ENCODE results near the gene CCDC73.

CCDC73 gene

DNA sequence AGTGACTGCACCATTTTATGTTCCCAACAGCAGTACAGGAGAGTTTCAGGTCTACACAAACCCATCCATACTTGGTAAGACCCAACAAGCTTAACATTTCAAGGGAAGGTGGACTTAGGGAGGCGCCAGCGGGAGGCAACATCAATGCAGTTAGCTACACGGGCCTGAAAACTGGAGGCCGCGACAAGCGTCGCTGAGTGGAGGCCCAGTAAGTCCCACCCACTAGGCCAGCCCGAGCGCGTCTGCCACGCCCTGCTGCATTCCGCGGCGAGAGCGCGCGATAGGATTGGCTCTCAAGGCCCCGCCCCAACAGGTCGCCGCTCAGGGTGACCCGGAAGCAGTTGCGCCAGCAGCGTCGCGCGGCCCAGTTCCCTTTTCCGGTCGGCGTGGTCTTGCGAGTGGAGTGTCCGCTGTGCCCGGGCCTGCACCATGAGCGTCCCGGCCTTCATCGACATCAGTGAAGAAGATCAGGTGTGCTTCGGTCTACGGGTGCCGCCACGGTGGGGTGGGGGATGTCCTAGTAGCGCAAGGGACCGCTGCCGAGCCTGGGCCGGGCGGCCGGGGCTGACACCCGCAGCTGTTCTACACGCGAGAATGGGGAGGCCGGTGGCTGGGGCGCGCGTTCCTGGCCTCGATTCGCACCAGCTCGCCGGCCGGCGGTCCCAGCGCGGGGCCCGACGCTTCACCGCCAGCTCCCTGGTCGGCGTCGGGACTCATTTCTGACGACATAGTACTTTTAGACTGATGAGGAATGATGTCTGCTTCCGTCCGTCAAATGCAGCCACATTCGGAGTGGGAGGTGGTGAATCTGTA, 210.8 kb downstream of the CCDC73 start, which contains the start of gene EIF3M:
Gene EIF3M, plus strand, starts transcription at position 373 of the 813 bp plus-strand sequence. Its CDS starts 57 bp downstream, at position 430.
- DNase-seq = peak; percentile 96

DNA sequence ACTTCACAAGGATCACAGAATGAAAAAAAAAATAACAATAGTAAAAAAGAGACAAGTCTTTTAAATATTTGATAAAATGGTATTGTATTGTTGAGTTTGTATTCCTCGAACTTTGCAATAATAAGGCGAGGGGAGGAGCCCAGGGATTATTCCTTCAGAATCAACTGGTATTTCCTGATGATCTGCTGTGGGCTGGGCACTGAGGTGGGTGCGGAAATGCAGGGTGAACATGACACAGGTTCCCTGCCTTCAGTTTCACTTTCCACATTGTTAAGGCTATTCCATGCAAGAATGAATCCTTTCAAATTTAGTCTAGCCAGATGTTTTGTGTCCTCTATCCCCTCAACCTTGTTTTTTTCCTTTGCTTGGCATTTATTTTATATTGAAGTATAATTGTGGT, 212.9 kb downstream of the CCDC73 start:
- no peak for DNase-seq

DNA sequence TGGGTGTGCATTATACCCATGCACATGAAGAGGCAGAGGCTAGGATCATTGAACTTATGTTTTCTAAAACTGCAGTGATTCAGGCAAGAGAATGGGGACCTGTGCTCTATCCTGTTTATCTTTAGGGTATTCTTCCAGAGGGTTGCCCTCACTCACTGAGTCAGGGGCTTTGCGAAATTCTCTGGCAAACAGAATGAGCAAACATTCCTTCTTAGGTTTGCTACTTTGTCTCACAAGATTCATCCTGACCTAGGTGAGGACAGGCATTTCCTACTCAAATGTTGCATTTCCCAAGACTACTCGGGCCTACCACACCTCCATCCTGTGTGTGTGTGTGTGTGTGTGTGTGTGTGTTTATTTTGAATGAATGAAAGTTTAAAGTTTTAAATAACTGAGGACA, 213.5 kb downstream of the CCDC73 start:
- no peak for DNase-seq

DNA sequence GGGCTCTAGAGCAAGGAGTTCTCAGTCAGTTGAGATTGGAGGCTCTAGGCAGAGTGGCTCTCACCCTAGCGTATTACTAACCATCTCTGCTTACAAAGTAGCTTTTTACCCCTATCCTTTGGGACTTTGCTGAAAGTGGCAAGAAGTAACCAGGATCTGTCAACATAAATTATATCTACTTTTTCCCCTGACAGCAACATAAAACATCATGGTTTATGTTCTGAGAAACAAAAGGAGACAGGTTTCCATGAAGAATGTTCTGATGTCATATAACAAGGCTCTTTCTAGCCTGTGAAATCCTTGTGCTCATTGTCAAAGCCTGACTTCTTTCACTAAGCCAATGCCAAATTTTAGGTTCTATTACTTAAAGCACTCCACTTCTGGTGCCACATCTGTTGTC, 218.0 kb downstream of the CCDC73 start:
- DNase-seq = no peak

DNA sequence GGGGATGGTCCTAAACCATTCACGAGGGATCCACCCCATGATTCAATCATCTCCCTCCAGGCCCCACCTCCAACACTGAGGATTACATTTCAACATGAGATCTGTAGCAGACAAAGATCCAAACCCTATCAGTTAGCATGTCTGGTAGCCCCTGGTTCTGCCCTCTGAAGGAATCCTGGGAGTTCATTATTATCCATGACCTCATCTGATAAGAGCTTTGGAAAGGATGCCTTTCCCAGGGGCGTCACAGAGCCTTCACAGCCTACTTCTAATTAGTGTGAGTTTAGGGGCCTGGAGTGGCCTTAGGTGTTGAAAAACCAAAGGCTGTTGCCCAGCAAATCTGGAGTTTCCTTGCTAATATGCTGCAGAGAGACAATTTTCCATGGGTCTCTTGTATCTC, 219.4 kb downstream of the CCDC73 start:
- no peak for DNase-seq

DNA sequence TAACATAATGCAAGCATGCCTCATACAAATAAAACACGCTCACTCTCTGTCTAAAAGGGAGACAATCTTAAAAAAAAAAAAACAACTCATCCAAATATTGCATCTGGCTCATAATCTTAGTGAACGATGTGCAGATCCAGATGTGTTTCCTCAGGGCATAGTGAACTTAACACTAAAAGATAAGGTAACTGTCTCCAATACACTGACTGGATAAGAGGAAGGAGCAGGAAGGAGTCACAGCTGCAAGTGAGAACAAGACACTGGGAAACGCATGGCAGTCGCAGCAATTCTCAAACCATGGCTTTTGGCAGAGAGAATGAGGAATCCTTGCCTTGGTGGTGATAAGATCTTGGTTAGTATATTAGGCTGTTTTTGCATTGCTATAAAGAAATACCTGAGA, 220.0 kb downstream of the CCDC73 start:
- DNase-seq = no peak

DNA sequence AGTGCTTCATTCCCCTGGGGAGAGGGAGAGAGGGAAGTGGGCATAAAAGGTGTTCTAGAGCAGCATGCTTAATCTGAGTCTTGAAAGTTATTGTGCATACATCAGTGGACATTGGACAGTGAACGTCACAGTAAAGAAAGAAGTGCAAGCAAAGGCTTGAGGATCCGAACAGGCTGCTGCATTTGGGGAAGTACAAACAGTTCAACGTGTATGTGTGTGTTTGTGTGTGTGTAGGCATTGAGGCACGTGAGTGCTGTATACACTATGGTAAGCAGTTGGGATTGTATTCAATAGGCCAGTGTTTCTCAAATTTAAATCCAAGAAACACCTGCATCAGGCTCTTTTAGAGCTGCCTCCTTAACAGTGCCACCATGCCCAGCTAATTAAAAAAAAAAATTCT, 221.2 kb downstream of the CCDC73 start:
- DNase-seq = peak; percentile 17

DNA sequence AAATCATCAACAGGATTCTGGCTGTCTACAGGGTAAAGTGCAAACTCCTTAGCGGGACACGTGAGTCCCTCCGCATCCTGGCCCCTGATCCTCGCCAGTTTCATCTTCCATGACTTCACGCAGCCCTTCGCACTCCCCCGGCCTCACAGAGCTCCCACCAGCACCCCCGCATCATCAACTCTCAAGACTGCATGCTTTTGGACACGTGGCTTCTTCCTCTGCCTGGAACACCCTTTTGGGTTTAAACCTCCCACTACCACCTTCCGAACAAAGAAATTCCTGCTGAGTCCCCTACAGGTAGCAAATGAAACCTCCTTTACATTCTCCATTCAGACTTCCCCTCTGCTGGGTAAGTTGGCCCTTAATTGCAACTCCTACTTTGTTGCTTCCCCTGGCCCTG, 223.4 kb downstream of the CCDC73 start:
- DNase-seq = no peak

DNA sequence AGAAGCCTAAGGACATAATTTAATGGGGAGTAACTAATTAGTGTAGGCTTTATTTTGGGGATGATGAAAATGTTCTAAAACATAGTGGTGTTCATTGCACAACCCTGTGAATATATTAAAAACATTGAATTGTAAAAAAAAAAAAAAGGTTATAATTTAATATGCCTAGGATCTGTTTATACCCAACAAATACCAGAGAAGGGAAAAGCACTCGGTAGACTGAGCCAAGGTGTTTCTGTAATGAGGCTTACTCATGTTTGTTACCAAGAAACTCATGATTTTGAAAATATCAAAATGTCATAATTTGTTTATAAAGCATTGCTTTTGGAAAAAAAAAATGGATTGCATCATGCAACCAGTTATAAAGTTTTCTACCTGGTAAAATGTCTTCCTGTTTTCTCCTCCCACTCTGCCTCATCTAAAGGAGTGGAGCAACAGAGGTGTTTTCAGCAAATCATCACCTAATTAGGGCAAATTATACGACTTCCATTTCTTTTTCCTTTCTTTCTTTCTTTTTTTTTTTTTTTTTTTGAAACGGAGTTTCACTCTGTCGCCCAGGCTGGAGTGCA, 225.1 kb downstream of the CCDC73 start:
- no peak for DNase-seq

DNA sequence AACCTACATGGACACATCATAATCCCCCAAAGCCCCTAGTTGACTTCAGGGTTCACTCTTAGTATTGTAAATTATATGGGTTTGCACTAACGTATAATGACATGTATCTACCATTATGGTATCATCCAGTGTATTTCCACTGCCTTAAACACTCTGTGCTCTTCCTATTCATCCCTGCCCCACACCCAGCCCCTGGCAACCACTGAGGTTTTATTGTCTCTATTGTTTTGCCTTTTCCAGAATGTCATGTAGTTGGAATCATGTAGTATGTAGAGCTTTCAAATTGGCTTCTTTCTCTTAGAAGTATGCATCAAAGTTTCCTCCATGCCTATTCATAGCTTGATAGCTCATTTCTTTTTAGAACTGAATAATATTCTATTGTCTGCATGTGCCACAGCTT, 227.3 kb downstream of the CCDC73 start:
- DNase-seq = no peak

DNA sequence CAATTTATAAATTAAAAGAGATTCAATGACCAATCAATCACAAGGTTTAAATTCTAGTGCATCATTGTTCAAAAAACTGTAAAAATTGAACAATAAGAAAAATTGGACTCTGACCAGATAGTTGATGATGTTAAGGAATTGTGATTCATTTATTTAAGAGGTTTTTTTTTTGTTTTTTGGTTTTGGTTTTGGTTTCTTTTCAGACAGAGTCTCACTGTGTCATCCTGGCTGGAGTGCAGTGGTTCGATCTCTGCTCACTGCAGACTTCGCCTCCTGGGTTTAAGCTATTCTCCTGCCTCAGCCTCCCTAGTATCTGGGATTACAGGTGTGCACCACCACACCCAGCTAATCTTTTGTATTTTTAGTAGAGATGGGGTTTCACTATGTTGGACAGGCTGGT, 227.9 kb downstream of the CCDC73 start:
- DNase-seq = no peak

DNA sequence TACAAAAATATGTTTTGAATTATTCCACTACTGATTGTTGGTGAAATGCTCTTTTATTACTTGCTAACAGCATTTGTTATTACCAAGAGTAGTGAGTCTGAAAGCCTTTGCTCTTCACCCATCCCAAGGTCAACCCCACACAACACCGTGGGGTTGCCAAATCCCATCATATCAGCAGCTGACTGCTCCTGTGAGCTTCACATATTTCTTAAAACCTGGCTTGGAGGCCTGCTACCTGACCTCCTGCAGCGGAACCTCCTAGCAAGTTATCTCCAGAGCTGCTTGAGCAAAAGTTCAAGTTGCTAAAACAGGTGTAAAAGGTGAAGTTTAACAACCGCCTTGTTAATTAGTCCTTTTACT, 230.9 kb downstream of the CCDC73 start:
- no peak for DNase-seq

DNA sequence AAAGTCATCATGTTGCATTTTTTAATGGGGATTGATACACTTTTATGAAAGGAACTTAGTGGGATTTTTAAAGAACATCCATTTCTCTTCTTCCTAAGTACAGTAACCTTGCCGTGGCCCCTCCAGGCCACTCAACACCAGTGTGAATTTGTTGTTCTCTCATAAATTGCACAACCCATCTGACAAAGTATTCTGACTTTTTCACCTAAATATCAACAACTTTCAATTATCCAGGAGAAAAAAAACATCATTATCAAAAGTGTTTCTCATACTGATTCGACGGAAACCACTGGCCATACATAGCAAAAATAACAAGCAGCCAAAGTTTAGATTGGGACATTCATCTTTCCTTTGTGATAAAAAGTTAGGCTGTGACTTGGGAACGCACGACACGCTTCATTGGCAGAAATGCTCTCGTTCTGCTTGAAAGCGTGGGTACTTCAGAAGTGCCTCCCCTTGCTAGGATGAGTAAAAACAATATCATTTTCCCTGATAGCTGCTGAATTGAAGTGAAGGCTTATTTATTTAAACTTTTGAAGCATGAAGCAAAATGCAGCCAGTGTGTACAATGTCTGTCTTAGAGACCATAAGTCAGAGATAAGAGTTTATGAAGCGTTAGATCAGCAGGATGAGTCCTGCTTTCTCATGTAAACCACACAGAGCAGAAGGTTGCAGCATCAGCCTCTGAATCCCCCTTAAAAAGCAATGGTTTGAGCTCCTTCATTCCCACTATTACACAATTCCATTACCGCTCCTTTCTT, 231.4 kb downstream of the CCDC73 start:
- DNase-seq = no peak

DNA sequence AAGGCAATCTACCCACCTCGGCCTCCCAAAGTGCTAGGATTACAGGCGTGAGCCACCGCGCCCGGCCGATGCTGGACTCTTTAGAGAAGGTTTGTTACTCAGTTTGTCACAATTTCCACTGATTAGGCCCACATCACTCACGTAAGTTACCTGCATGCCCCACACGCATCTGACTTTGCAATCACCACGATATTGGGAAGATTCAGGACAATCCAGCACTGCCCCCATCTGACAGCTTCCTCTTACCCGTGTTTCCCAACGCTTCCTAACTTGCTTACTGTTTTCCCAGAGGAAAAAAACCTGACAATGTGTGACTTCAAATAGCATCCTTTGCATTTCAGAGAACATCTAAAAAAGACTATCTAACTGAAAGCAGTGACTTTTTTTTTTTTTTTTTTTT, 232.6 kb downstream of the CCDC73 start:
- DNase-seq = no peak

DNA sequence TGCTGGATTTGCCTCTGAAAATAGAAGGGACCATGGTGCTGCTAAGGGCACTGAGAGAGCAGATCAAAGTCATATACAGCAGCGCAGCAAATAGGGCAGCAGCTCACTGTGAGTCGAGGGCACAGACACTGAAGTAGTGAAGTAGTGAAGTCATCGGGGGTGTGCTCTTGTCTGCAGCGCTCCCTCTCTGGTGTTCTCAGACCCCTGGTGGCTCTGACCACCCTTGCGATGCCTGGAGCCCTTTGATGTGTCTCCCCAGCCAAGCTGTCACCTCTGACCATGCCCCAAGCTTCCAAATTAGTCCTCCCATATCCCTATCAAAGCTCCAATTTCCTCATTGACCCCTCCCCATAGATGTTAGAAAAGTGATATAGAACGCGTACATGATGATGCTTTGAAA, 238.6 kb downstream of the CCDC73 start:
- no peak for DNase-seq

DNA sequence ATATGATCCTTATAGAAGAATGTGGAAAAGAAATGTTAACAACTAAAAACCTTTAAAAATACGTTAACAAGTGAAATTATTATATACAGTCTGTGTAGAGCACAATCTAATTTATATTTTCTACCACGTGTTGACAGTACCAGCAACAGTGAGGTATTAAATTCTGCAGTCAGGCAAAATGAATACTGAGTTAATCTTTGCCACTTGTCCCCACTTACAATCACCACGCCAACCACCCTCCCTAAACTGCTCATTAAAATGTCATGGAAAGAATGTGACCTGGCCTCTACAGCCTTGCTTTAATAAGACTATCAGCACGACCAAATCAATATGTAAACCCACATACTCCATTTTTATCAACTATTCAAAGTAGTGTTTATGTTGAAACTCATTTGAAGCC, 239.4 kb downstream of the CCDC73 start:
- no peak for DNase-seq

All from GDM1 (cell line).